ENCODE data around the gene FERMT2. TPM values are rescaled to one million over a fixed set of nuclear protein-coding genes. Genes with fewer than 3 reads are reported as not detected.
A peak's percentile ranks its signal among the peaks of the same experiment; 100 is the strongest.

FERMT2 gene
- total and polyA plus RNA-seq, 8 donors: 25.9 to 213 (median 63.3) TPM

GRCh38 chr14:52846591-52846990, 104.3 kb downstream of the FERMT2 start:
- intact Hi-C loops (cut with DNase I; ENCODE audit: low total_unique reads): no loop called here
- Histone ChIP-seq H3K4me1 (peaks cover 5 to 12% (median 8%) of the 10 kb centered on the region in 4 donors), H3K36me3 (no peaks in the 10 kb centered on the region), H3K27me3 (no peaks in the 10 kb centered on the region), H3K27ac (no peak overlapping the region), H3K9me3 (no peaks in the 10 kb centered on the region), H3K4me3 (no peak overlapping the region)
- TF ChIP-seq, protein P1, sequence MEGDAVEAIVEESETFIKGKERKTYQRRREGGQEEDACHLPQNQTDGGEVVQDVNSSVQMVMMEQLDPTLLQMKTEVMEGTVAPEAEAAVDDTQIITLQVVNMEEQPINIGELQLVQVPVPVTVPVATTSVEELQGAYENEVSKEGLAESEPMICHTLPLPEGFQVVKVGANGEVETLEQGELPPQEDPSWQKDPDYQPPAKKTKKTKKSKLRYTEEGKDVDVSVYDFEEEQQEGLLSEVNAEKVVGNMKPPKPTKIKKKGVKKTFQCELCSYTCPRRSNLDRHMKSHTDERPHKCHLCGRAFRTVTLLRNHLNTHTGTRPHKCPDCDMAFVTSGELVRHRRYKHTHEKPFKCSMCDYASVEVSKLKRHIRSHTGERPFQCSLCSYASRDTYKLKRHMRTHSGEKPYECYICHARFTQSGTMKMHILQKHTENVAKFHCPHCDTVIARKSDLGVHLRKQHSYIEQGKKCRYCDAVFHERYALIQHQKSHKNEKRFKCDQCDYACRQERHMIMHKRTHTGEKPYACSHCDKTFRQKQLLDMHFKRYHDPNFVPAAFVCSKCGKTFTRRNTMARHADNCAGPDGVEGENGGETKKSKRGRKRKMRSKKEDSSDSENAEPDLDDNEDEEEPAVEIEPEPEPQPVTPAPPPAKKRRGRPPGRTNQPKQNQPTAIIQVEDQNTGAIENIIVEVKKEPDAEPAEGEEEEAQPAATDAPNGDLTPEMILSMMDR (IDR thresholded peaks at IDR 0.05): no peak
- TF ChIP-seq POLR2A (IDR thresholded peaks at IDR 0.05) (no peak), POLR2AphosphoS5 (IDR thresholded peaks at IDR 0.05) (no peak), EP300 (IDR thresholded peaks at IDR 0.05) (no peak)
- DNase-seq: no peak
- 69 to 72% (median 70%) methylated on average over 5 of the region's 5 CpGs for WGBS, 5 donors

- intact Hi-C loops (cut with DNase I; ENCODE audit: low total_unique reads): no loop called here
- 71 to 85% (median 77%) methylated on average over 5 of the region's 5 CpGs for WGBS, 5 donors
- H3K4me3 ChIP-seq: no peak overlapping the region
- no peaks in the 10 kb centered on the region for H3K9me3 ChIP-seq
- H3K27ac ChIP-seq: peak overlapping the region in 3 of 5 donors; percentile 43 to 48 (median 44)
- H3K36me3 ChIP-seq: no peaks in the 10 kb centered on the region
- TF ChIP-seq, protein P1 (IDR thresholded peaks at IDR 0.05): no peak
- TF ChIP-seq POLR2AphosphoS5 (IDR thresholded peaks at IDR 0.05) (no peak), EP300 (IDR thresholded peaks at IDR 0.05) (no peak), POLR2A (IDR thresholded peaks at IDR 0.05) (no peak)
- no peaks in the 10 kb centered on the region for H3K27me3 ChIP-seq
- H3K4me1 ChIP-seq: peaks cover 5 to 18% (median 12%) of the 10 kb centered on the region in 4 donors
- peak in 1 of 2 donors; percentile 35 for DNase-seq
Measured at GRCh38 chr14:52845081-52845480, 105.8 kb downstream of the FERMT2 start.

DNA sequence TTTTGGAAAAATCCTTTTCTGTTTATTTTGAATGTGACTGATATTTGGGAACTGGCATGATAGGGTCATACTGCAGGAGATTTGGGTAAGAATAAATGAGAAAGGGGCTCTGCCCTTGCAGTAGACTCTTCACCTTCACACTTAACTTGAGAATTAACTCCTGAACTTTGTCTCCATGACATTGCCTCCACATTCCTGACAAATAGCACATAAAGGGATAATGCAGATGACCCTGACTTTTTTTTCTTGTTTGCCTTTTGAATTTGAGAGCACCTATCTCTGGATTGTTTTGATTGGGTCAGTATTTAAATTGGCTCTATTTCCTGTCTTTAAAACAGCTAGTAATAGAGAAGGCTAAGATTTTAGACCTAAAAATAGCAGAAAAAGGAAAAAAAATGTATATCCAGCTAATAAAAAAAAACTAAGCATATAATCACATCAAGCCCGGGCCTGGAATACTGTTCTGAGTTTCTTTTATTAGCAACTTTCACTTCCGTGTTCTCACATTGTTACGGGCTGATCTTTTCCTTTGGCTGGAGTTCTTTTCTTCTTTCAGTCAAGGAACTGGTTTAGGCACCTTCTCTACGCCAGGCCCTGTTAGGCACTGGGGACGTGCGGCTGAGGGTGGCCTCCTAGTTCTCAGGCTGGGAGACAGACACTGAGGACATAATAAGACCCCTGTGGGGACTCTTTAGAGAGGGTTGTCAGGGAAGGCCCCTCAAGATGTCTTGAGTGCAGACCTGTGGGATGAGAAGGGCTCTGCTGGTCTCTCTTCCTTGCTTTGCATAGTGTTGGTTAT, 106.4 kb downstream of the FERMT2 start:
- H3K9me3 ChIP-seq: no peaks in the 10 kb centered on the region
- H3K36me3 ChIP-seq: no peaks in the 10 kb centered on the region
- H3K27ac ChIP-seq: peak overlapping the region in 4 of 5 donors; percentile 29 to 48 (median 44)
- H3K27me3 ChIP-seq: no peaks in the 10 kb centered on the region
- peak in 1 of 2 donors; percentile 30 for DNase-seq
- 23 to 50% (median 39%) methylated on average over 6 of the region's 6 CpGs for WGBS, 5 donors
- intact Hi-C loops (cut with DNase I; ENCODE audit: low total_unique reads): no loop called here
- no peak overlapping the region for H3K4me3 ChIP-seq
- TF ChIP-seq POLR2AphosphoS5 (IDR thresholded peaks at IDR 0.05) (no peak), POLR2A (IDR thresholded peaks at IDR 0.05) (no peak), EP300 (IDR thresholded peaks at IDR 0.05) (no peak)
- TF ChIP-seq, protein P1 (IDR thresholded peaks at IDR 0.05): no peak
- H3K4me1 ChIP-seq: peaks cover 5 to 18% (median 12%) of the 10 kb centered on the region in 4 donors

DNA sequence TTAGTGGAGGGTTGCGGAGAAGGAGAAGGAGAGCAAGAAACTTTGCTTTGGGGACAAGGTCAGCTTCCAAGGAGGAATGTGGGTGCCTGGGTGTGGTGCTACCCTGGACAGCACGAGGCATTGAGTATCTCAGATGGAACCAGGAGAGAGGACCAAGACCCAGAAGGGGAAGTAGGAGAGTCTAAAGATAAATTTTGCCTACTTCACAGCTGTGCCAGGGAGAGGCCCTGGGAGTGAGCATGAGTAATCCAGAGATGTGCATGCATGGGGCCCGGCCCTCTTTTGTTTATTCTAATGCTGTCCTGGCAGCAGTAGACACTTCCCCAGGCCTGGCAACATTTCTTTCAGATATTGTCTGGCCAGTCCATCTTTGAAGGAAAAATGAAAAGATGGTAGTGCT, 110.0 kb downstream of the FERMT2 start:
- Histone ChIP-seq H3K4me1 (peaks cover 5 to 18% (median 12%) of the 10 kb centered on the region in 4 donors), H3K27ac (no peak overlapping the region), H3K36me3 (no peaks in the 10 kb centered on the region), H3K27me3 (no peaks in the 10 kb centered on the region), H3K4me3 (no peak overlapping the region), H3K9me3 (no peaks in the 10 kb centered on the region)
- 48 to 53% (median 50%) methylated on average over 3 of the region's 3 CpGs for WGBS, 5 donors
- intact Hi-C loops (cut with DNase I; ENCODE audit: low total_unique reads): no loop called here
- no peak for TF ChIP-seq POLR2AphosphoS5 (IDR thresholded peaks at IDR 0.05)
- TF ChIP-seq, protein P1 (IDR thresholded peaks at IDR 0.05): no peak
- no peak for TF ChIP-seq EP300 (IDR thresholded peaks at IDR 0.05)
- TF ChIP-seq POLR2A (IDR thresholded peaks at IDR 0.05): no peak
- no peak for DNase-seq
